Skeletal muscle tissue (tissue), 5 donors: ENCODE results near the gene TRAF3IP1. TPM values are rescaled to one million over a fixed set of nuclear protein-coding genes. Genes with fewer than 3 reads are reported as not detected.

Experiments used
- H3K27ac ChIP-seq: one replicate; pipeline ENCODE4 v1.7.0; 2013; ENCODE audit warnings: mild to moderate bottlenecking, low read depth, low read length, inconsistent platforms
- H3K27me3 ChIP-seq, 3 donors: one replicate each; pipeline ENCODE4 v1.7.0; 2013; ENCODE audit warnings: low read length in 3 of 3; ENCODE audit not compliant: control insufficient read depth in 3 of 3, insufficient read depth in 3 of 3
- H3K36me3 ChIP-seq, 3 donors: one replicate each; pipeline ENCODE4 v1.7.0; 2013; ENCODE audit warnings: low read length in 3 of 3; ENCODE audit not compliant: control insufficient read depth in 3 of 3, insufficient read depth in 3 of 3
- H3K4me1 ChIP-seq, 3 donors: one replicate each; pipeline ENCODE4 v1.7.0; 2013; ENCODE audit warnings: low read length in 3 of 3, mild to moderate bottlenecking in 3 of 3; ENCODE audit not compliant: control insufficient read depth in 3 of 3, insufficient read depth in 3 of 3
- H3K4me3 ChIP-seq, 3 donors: one replicate each; pipeline ENCODE4 v1.7.0; 2013; ENCODE audit warnings: low read length in 3 of 3
- H3K9ac ChIP-seq, 3 donors: one replicate each; pipeline ENCODE4 v1.7.0; 2013; ENCODE audit warnings: low read length in 3 of 3, mild to moderate bottlenecking in 3 of 3, moderate library complexity in 2 of 3, low read depth in 1 of 3
- H3K9me3 ChIP-seq, 3 donors: one replicate each; pipeline ENCODE4 v1.7.0; 2013; ENCODE audit warnings: low read length in 3 of 3; ENCODE audit not compliant: control insufficient read depth in 3 of 3
- small RNA-seq: library from RNA; depleted of rRNA; stranded (forward); fragments of <200 nt; gene quantifications from one replicate; pipeline ENCODE3, GENCODE V24; 2014
- total RNA-seq: library from RNA; depleted of rRNA; stranded (reverse); fragments of >200 nt; gene quantifications from one replicate; pipeline ENCODE4 v1.2.3, GENCODE V29; 2014
- donor health status: Osteomylitis.

The TRAF3IP1 gene
- total RNA-seq, 1 donor from 2014 or later, result 4.2 TPM

GRCh38 chr2:238449909-238450417 lies 129.6 kb downstream of the TRAF3IP1 start:
- peak overlapping the region in 1 of 3 donors; percentile 29 for H3K4me3 ChIP-seq

GRCh38 chr2:238450440-238450861 lies 130.1 kb downstream of the TRAF3IP1 start:
- Histone ChIP-seq H3K27me3 (peaks cover 0 to 8% (median 0%) of the 10 kb centered on the region in 3 donors), H3K4me3 (peak overlapping the region in 1 of 3 donors; percentile 13)

More at GRCh38 chr2:238449909-238450417, 129.6 kb downstream of the TRAF3IP1 start:
- peaks cover 0 to 6% (median 0%) of the 10 kb centered on the region in 3 donors for H3K27me3 ChIP-seq
- peak overlapping the region; percentile 23 for H3K27ac ChIP-seq
- peaks cover 32 to 41% (median 33%) of the 10 kb centered on the region in 3 donors for H3K36me3 ChIP-seq
- peak overlapping the region in 1 of 3 donors; percentile 57 for H3K9ac ChIP-seq
- H3K9me3 ChIP-seq, result no peaks in the 10 kb centered on the region
- peaks cover 12 to 20% (median 20%) of the 10 kb centered on the region in 3 donors for H3K4me1 ChIP-seq

More at GRCh38 chr2:238450440-238450861, 130.1 kb downstream of the TRAF3IP1 start:
- H3K36me3 ChIP-seq, result peaks cover 28 to 37% (median 32%) of the 10 kb centered on the region in 3 donors
- H3K9ac ChIP-seq, result peak overlapping the region in 1 of 3 donors; percentile 57
- H3K27ac ChIP-seq, result peak overlapping the region; percentile 23
- no peaks in the 10 kb centered on the region for H3K9me3 ChIP-seq
- H3K4me1 ChIP-seq, result peaks cover 12 to 20% (median 20%) of the 10 kb centered on the region in 3 donors

Small RNA genes within 50 kb of the gene (small RNA-seq; reads per million reads assigned to genes)
- gene RNU6-234P, result not detected

Other genes starting within 250 kb of the TRAF3IP1 start
- 1.6 TPM for gene ESPNL, start 220.2 kb upstream of the TRAF3IP1 start, total RNA-seq
- gene KLHL30, start 181.8 kb upstream of the TRAF3IP1 start, total RNA-seq, result 18.3 TPM
- 4.2 TPM for gene ERFE, start 161.5 kb upstream of the TRAF3IP1 start, total RNA-seq
- gene ILKAP, start 116.8 kb upstream of the TRAF3IP1 start, total RNA-seq, result 33.4 TPM
- 7.8 TPM for gene HES6, start 80.5 kb upstream of the TRAF3IP1 start, total RNA-seq
- gene PER2, start 31.9 kb upstream of the TRAF3IP1 start, total RNA-seq, result 8.4 TPM
- 26.6 TPM for gene ASB1, start 106.4 kb downstream of the TRAF3IP1 start, total RNA-seq